ENCODE measurements around the gene SEMG1.

The SEMG1 gene, protein sequence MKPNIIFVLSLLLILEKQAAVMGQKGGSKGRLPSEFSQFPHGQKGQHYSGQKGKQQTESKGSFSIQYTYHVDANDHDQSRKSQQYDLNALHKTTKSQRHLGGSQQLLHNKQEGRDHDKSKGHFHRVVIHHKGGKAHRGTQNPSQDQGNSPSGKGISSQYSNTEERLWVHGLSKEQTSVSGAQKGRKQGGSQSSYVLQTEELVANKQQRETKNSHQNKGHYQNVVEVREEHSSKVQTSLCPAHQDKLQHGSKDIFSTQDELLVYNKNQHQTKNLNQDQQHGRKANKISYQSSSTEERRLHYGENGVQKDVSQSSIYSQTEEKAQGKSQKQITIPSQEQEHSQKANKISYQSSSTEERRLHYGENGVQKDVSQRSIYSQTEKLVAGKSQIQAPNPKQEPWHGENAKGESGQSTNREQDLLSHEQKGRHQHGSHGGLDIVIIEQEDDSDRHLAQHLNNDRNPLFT

DNA sequence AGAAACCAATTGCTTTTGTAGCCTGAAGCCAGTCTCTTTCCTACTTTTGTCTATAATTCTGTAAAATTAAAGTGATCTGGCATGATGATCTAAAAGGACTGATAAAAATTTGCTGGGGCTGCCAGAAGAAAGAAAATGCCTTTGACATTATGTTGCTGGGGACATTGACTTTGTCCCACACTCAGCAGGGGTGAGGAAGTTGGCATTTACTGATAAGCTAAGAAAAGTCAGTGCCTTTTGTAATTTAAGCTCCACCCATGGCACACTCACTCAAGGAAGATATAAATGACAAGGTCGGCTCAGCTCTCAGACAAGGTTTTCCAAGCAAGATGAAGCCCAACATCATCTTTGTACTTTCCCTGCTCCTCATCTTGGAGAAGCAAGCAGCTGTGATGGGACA lies at the start of gene SEMG1:
SEMG1 (plus strand) TSS at position 309 of the 400 bp plus-strand sequence; CDS start at position 330, 21 bp downstream.
- DNase-seq (ENCODE audit: low spot score) = no peak

DNA sequence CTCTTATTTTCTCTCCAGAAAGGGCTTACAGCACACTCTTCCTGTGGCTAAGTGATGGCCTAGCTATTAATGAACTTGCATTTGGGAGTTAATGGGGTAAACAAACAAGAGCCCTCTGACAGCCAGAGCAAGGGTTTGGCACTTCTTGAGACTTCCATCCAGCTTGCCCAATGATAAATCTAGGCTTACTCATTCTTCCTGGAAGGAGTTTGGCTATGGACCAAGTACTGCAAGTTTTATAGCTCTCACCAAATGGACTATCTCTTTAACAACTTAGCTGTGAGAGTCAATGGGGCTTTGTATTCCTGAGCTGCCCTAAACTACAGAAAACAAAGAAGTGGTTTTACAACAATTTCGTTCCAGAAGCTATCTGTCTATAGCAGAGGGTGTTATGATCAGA lies 48.9 kb upstream of the SEMG1 start:
- no peak for DNase-seq (ENCODE audit: low spot score)

DNA sequence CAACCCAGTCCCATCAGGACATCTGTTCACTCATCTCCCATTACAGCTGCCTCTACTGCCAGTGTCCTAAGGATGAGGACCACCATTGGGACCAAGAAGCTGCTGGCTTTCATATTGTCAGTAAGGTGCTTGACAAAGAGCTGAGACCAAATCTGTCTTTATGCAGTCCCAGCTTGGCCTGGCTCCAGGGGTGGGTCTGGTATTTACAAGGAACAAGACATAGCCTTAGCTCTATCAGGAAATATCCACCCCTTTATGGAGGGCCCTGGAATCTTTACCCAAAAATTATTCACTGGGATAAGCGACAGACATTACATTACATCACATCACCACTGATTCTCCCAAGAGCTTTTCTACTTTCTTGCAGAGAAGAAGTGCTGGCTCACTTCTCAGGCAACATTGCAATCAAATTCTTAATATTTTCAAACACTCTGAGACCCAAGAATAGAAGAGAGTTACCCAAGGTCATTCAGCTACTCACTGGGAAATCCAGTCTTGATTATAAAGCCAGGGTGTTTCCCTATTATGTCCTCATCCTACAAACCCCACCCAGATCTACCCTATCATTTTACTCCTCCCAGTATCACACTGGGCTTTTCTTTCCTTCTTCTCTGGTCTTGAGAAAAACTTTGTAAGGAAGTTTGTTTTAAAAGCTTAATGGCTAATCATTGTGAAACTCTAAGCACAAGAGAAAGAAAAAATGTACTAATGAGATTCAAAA lies 43.6 kb upstream of the SEMG1 start:
- no peak for DNase-seq (ENCODE audit: low spot score)

DNA sequence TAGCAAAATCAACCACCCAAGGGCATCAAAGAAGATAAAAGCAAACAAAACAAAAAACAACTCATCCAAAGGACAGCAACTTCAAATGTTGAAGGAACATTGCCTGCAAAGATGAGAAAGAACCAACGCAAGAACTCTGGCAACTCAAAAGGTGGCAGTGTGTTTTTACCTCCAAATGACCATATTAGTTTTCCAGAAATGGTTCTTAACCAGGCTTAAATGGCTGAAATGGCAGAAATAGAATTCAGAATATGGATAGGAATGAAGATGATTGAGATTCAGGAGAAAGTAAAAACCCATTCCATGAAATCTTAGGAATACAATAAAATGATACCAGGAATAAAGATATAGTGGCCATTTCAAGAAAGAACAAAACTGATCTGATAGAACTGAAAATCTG lies 41.9 kb upstream of the SEMG1 start:
- DNase-seq (ENCODE audit: low spot score) = no peak

DNA sequence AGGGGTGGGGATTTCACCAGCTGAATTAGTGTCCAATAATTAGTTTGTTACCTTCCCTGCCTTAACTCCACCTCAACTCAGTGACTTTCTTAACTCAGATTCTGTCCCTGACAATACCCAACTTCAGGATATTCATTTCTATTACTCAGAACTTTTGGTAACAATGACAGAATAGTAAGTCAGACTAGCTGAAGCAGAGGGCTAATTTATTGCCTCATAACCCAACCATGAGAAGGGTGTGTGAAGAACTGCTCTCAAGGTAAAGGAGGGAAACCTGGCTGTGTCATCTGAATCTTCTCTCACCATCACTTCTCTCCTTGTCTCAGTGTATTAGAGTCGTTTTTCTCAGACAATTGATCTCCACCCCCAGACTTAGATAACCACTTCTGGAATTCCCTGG lies 33.3 kb upstream of the SEMG1 start:
- DNase-seq (ENCODE audit: low spot score) = no peak

DNA sequence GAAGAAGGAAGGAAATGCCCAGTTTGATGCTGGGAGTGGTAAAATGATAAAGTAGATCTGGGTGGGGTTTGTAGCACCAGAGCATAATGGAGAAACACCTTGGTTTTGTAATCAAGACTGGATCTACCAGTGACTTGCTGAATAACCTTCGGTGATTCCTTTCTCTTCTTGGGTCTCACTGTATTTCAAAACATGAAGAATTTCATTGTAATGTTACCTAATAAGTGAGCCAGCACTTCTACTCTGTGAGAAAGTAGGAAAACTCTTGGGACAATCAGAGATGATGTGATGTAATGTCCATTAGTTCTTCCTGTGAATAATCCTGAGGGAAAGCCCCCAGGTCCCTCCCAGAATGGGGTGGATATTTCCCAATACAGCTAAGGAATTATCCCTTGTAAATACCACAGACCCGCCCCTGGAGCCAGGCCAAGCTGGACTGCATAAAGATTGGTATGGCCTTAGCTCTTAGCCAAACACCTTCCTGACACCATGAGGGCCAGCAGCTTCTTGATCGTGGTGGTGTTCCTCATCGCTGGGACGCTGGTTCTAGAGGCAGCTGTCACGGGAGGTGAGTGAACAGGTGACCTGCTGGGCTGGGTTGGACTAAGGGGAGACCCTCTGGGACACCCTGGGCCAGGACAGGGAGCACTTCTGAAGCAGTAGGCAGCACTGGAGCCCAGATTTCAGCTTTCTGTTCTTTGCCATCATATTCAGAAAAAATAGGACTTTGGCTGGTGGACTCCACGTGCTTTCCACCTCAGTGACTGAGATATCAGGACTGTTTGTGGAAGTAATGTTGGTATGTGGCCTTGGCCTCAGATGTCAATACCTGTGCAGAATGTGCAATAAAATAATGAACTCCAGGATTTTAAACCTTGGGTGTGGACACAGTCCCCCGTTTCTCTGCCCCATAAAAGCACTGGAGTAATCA lies 32.1 kb upstream of the SEMG1 start, which contains the start of gene PI3:
PI3 (plus strand) TSS at position 469 of the 931 bp plus-strand sequence; CDS start at position 490, 21 bp downstream.
- no peak for DNase-seq (ENCODE audit: low spot score)

DNA sequence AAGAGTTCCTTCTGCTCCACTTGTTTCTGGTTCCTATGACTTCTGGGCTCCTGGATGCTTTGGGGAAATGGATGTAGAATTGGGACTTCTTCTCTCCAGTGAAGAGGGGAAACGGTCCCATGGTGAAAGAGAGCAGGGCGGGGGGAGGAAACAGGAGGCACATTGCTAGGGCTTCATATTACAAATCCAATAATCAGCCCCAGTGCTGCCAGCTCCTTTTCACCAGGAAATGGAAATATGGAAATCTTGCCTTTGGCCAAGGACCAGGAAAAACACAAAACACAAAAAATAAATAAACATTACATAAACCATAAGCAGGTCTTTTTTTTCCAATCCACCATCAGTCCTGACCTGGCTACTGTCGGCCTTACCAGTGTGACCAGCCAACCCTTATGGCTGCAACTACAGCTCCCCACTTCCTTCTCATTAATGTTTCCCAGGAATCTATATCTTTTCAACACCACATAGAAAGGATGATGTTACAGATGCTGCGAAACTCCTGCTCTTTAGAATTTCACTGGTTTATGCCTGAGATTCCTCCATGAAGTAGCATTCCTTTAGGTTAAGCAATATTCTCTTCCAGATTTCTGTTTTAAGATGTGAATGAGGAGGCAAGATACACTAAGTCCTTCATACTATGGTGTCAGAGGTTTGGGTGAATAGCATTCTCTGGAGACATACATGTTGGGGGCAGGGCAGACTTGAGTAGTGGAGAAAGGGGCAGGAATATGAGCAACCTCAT lies 30.1 kb upstream of the SEMG1 start:
- no peak for DNase-seq (ENCODE audit: low spot score)

DNA sequence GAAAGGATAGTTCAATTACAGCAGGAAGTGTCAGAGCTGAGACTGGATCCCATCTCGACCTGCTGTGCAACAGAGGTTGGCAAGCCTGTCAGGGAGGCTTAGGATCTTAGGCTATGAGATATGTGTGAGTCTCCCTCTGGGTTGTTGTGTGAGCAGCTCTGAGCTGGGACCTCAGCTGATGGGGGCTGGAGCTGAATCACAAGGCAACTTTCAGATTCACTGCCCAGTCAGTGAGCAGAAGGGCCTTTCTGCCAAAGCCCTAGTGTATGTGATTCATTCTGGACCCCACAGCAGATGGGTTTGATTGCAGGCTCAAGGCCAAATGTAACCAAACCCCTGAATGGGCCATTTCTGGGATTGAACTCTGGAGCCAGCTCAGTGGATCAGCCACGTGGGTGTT lies 27.7 kb upstream of the SEMG1 start:
- DNase-seq (ENCODE audit: low spot score) = no peak

DNA sequence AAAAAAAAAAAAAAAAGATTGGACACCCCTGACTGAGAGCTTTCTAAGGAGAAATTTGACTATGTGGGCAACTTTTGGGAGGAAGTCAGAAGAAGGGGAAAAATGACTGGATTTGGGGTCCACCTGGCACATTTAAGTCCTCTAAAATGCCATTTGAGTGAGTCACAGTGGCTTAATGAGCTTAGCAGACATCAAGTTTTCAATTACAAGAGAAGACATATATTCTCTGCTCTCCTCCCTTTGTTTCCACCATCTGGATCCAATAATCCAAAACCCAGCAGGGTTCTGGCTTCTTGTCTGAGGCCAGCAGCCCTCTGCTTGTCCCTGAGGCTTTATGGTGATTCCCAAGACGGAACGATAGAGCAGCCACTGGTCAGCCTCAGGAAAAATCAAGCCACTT lies 25.2 kb upstream of the SEMG1 start:
- DNase-seq (ENCODE audit: low spot score) = no peak

DNA sequence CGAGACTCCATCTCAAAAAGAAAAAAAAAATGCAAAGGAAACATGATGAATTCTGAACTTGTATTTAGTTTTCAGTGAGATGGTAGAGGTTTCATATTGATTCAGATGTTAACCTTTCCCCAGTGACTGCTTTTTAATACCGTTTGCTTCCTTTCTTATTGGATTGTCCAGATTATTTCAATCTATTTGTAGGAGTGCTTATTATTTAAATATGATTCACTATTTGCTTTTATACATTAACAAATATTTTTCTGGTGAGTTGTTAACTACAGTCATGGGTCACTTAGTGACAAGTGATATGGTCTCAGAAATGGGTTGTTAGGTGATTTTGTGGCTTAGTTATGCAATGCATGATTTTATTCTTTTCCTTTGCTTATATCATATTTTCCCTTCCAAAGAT lies 23.7 kb upstream of the SEMG1 start:
- no peak for DNase-seq (ENCODE audit: low spot score)

DNA sequence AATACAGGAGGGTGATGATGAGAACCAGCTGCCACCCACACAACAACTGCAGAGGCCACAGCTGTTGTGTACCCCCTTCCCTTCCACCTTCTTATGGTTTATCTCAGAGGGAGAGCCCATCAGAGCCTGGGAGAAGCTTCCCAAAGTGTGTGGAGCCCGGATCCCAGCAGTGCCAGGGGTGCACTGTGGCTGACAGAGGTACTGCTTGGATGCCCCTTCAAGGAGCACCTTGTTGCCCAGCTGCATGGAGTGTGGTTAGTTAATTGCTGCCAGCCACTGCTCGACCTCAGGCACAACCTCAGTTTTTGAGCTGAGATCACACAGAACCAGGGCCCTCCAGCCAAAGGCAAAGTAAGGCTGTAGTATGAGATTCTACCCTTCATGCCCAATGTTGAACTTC lies 19.1 kb upstream of the SEMG1 start:
- DNase-seq (ENCODE audit: low spot score) = no peak

DNA sequence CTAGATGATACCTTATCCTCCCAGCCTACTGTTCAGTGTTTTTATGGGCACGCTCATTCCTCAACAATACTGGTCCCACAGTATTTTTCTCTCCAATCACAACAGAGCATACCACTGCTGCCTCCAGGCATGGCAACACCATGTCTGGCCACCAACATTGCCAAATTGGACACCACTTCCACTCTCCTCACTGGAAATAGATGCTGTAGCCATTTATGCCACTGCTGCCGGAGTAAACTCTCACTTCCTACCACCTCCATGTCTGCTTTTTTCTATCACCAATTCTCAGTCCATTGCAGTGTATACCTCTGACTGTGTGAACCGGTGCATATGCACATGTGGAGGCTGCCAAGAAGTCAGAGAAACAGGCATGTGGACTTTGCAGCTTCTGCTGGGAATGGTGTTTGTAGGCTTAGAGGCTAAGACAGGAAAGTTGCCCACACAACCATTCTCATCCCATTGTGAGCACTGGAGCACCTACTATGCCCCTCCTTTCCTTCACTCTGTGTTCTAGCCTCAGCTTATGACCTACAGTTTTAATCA lies 17.7 kb upstream of the SEMG1 start:
- no peak for DNase-seq (ENCODE audit: low spot score)

DNA sequence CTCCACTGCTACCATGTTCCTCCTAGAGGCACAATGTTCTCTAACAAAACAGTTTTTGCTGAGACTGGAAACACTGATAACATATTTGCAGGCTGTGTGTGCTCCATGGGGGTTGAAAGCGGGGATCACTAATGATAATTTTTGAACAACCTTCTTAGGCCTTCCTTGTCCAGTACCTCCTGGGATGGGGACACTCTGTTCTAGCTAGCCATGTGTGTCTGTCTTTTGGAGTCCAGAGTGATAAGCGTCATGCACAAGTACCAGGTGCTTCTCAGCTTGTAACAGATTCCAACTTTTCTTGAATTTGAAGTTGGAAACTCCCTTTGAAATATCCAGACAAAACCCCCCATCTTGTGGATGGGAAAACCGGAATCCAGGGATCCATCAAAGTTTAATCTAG lies 17.0 kb upstream of the SEMG1 start:
- no peak for DNase-seq (ENCODE audit: low spot score)

DNA sequence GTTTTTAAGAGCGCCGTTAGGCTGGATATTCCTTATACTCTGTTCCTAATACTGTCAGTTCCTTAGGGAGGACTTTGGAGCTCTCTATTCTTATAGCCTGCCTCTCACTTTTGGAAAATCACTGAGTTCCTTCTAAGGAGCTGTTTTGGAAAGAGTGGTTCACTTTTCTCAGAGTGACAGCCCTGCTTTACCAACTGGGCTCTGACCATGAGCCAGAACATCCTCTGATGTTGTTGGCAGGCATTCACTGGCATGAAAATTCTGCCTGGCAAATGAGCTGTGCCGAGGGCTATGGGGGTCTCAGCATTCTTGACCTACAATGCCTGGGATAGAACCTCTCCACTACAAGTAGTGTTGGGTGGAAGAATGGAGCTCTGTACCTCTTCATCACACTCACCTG lies 14.9 kb upstream of the SEMG1 start:
- DNase-seq (ENCODE audit: low spot score) = no peak

DNA sequence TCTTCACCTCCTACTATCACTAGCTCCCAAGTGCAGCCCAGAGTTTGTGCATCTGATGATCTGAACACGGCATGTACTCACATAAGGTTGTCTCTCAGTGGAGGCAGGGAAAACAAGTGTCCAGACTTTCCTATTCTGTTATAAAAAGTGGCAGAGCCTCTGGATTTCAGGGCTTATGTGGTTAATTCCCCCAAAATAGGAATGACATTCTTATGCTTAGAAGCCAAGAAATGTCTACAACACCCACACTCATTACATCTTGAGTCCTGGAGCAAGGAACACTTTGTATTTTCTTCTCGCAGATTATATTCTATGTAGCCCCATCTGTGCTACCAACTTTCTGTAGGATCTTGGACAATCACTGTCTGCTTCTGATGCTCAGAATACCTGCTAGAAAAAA lies 13.5 kb upstream of the SEMG1 start:
- DNase-seq (ENCODE audit: low spot score) = no peak

DNA sequence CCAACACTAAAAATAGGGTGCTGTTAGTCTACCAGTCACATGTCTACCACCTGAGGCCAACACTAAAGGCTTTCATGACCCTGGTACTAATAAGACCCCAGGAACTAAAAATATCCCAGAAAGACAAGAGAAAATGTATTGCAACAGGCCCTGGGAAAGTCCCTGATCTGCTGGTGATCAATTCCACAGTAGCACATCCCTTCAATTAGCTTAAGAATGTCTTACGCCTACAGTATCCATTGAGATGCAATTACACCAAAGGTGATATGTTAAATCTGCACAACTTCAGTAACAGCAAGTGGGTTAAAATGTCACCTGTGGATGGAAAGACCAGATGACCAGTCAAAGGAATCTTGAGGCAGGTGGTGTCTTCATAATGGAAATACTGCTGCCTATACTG lies 3.1 kb downstream of the SEMG1 start:
- DNase-seq (ENCODE audit: low spot score) = no peak

DNA sequence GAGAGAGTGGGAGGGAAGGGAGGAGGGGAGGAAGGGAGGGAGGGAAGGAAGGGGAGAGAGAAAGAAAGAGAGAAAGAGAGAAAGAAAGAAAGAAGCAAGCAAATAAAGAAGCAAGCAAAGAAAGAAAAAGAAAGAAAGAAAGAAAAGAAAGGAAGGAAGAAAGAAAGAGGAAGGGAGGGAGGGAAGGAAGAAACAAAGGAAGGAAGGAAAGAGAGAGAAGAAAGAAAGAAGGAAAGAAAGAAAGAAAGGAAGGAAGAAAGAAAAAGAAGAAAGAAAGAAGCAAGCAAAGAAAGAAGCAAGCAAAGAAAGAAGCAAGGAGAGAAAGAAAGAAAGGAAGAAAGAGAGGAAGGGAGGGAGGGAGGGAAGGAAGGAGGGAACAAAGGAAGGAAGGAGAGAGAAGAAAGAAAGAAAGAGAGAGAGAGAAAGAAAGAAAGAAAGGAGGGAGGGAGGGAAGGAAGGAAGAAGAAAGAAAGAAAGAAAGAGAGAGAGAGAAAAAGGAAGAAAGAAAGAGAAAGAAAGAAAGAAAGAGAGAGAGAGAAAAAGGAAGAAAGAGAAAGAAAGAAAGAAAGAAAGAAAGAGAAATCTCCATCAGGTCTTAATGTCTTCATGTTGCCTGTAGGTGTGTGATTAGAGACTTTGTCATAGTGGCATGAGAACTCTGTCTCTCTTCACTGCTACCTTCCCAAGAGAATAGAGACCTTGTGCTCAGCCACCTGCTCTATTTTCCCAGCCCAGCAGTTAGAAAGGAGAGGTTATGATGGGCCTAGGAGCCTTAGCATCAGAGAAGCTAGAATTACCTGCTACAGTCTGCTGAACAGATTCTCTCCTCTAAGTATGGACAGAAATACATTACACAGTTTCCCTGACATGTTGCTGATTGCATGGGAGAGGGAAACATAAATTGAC lies 5.0 kb downstream of the SEMG1 start:
- no peak for DNase-seq (ENCODE audit: low spot score)

DNA sequence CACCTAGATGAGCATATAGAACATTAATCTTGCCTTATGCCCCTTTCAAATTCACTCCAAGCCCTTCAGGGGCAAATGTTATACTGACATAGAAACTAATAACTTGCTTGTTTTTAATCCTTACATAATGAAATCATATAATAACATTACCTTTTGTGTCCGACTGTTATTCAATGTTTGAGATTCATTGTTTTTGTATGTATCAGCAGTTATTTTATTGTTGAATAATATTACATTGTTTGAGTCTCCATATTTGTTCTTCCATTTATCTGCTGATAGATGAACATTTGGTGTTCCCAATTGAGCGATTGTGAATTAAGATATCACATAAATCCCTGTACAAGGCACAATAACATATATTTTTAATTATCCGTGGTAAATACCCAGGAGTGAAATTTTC lies 6.0 kb downstream of the SEMG1 start:
- DNase-seq (ENCODE audit: low spot score) = no peak

DNA sequence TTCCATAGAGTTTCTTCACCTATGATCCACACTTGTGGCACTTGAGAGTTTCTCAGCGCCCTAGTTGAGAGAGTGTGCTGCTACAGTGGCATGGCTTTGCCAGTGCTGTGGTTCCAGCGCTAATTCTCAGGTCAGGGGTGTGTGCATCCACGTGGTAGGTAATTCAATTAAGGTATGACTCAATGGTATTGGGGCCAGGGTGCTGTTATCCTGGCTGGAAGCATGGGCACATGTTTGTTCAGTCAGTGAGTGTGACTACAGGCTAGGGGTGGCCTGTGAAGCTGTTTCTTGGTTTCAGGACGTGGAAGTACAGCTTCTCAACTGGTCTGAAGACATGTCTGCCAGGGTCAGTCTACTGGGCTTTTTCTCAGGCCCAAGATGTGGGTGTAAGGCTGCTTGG lies 11.3 kb downstream of the SEMG1 start:
- DNase-seq (ENCODE audit: low spot score) = no peak

DNA sequence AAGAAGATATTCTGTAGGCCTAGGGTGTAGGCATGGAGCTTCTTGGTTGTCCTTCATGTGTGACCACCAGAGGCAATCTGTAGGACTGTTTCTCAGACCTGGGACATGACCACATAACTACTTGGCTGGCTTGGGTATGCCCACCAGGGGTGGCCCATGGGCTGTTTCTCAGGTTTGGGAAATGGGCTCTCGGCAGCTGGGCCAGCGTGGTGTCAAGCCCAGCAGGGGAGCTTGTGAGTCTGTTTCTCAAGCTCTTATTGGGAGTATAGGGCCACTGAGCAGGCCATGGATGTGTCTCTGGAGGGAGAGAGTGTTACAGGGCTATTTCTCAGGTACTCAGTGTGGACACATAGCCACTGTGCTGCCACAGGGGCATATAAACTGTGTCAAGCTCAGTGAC lies 11.8 kb downstream of the SEMG1 start:
- no peak for DNase-seq (ENCODE audit: low spot score)

All from hematopoietic multipotent progenitor cell treated with erythropoietin and hydrocortisone succinate and interleukin-3 and kit ligand, for 17 days (in vitro differentiated cells).